CD4-positive, alpha-beta T cell treated with Interleukin-17A for 1 hour (primary cell): ENCODE data around the gene SLC25A4.
A peak's percentile ranks its signal among the peaks of the same experiment; 100 is the strongest.

ENCODE experiments used
- DNase-seq: peaks from one replicate; pipeline ENCODE4 v3.0.0-alpha.2; 2020

SLC25A4 gene

DNA sequence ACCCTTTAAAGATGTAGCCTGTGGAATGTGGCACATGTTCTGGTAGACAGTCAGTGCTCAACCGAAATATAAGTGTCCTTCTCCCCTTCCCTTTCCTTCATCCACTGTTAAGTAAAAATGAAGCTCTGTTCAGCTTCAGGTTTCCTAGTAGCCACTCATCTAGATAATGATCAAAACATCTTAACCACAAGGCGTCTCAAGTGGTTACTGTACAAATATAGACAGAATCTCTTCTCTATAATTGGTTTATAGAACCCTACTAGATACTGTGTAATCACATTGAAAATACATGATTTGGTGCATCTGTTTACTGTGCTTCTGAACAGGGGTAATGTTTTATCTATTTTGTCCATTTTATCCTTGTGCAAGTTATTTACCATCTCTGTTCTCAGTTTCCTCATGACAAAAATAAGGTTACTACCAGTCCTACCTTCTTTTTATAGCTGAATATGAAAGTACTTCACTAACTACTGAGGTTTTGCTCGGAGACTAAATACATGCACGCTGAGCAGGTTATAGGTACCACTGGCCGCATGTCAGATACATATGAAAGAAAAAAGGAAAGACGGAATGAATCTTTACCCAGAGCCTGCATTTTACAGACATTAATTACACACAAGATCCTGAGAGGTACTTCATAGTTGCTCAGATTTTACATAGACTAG lies 20.3 kb upstream of the SLC25A4 start:
- no peak for DNase-seq

DNA sequence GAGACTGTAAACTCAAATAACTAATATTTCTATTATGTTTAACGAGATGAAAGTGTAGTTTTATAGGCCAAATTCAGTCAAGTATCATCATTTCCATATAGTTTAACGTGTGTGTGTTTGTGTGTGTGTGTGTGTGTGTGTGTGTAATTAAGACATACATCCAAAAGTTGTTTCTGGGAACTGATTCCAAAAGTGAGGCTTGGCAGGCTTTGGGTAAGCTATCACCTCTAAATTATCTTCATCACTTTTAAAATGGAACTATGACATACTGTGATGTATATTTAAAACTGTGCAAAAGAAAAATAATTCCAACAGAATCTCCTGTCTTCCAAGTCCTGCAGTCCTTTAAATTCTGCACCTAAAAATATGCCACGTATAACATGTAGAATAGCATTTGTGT lies 19.1 kb upstream of the SLC25A4 start:
- no peak for DNase-seq

GRCh38 chr4:185127021-185127925 lies 15.8 kb upstream of the SLC25A4 start:
- no peak for DNase-seq

- DNase-seq = peak; percentile 21
Observed at GRCh38 chr4:185128272-185129119, 14.6 kb upstream of the SLC25A4 start.

DNA sequence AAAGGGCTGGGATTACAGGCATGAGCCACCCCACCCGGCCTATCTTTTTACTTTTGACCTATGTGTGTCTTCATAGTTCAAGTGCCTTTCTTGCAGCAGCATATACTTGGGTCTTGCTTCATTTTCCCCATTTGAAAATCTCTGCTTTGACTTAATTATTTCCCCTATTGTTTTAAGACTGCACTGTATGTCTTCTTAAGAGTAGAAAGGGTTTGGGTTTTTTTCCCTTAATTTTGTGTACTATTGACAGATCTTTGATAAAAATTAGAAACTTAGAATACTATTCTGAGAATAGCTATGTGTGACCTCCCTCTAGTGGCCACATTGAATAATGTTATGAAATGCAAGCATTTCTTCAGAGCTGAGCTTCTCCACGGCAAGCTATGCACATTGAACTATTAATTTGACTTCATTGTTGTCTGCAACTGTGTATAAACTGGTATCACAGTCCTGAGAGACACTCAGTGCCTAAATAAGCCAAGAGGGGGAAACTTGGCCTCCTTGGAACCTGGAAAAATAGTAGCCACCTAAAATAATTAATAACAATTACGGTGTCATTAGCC lies 8.7 kb upstream of the SLC25A4 start:
- DNase-seq = peak; percentile 65

GRCh38 chr4:185137233-185137925 lies 5.7 kb upstream of the SLC25A4 start:
- no peak for DNase-seq

GRCh38 chr4:185138161-185138560 lies 4.9 kb upstream of the SLC25A4 start:
- no peak for DNase-seq

- no peak for DNase-seq
Observed at GRCh38 chr4:185139736-185140135, 3.3 kb upstream of the SLC25A4 start.

GRCh38 chr4:185141777-185142176 lies 1.3 kb upstream of the SLC25A4 start:
- no peak for DNase-seq

- peak; percentile 14 for DNase-seq
Observed at GRCh38 chr4:185142564-185142911, 528 bp upstream of the SLC25A4 start.

GRCh38 chr4:185143601-185143969 lies 519 bp downstream of the SLC25A4 start:
- peak; percentile 22 for DNase-seq

DNA sequence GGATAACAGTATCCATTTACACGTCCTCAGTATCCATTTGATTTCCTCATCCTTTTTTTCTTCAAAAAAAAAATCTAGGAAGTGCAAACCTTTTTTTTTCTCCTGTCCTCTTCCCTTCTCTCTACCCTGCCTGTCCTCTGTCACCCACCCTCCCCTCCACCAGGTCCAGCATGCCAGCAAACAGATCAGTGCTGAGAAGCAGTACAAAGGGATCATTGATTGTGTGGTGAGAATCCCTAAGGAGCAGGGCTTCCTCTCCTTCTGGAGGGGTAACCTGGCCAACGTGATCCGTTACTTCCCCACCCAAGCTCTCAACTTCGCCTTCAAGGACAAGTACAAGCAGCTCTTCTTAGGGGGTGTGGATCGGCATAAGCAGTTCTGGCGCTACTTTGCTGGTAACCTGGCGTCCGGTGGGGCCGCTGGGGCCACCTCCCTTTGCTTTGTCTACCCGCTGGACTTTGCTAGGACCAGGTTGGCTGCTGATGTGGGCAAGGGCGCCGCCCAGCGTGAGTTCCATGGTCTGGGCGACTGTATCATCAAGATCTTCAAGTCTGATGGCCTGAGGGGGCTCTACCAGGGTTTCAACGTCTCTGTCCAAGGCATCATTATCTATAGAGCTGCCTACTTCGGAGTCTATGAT lies 1.7 kb downstream of the SLC25A4 start:
- DNase-seq = no peak

GRCh38 chr4:185145572-185145971 lies 2.5 kb downstream of the SLC25A4 start:
- no peak for DNase-seq

DNA sequence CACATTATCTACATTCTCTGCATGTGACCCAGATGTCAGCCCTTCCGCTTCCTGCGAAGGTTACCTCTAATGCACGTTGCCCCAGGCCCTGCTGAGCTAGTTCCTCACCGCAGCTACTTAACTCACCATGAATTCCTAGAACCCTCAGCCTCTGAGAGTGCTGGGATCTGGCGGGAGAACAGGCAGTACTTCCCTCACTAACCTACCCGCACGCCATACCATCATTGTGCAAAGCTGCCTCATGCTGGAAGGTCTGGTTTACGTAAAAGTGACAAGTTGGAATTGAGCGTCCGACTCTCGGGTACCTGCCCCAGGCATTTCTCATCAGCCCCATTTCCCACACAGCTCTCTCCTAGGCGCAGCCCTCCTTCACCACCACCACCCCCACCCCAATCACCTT lies 6.3 kb downstream of the SLC25A4 start:
- no peak for DNase-seq

- no peak for DNase-seq
Observed at GRCh38 chr4:185151296-185151695, 8.2 kb downstream of the SLC25A4 start.

- peak; percentile 64 for DNase-seq
Observed at GRCh38 chr4:185165605-185166063, 22.6 kb downstream of the SLC25A4 start.

DNA sequence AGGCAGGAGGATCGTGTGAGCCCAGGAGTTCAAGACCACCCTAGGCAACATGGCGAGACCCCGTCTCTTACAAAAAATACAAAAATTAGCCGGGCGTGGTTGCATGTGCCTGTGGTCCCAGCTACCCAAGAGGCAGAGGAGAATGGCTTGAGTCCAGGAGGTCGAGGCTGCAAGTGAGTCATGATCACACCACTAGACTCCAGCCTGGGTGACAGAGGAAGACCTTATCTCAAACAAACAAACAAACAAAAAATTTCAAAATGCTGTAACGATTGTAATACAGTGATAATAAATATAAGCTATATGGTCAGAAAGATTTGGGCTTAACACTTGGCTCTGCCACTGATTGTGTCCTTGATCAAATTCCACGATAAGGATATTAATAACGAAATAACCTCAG lies 24.2 kb downstream of the SLC25A4 start:
- DNase-seq = no peak

- no peak for DNase-seq
Observed at GRCh38 chr4:185171373-185172071, 28.5 kb downstream of the SLC25A4 start.

DNA sequence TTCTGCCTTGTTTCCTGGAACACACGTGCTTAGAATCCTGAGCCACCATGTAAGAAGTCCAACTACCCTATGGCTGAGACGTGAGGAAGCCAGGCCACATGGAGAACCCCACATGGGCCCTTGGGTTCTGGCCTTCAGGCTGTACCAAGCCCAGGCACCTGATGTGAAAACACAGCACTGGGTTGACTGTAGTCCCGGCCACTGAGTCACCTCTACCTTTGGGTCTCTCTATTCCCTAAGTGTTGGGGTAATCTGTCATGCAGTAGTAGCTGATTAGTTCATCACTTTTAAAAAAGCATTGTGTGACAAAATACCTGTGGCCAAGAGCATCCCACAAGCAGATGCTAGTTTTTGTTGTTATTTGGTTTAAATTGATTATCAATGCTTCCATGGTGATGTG lies 36.4 kb downstream of the SLC25A4 start:
- DNase-seq = no peak

- no peak for DNase-seq
Observed at GRCh38 chr4:185182239-185182638, 39.2 kb downstream of the SLC25A4 start.

GRCh38 chr4:185183622-185184281 lies 40.7 kb downstream of the SLC25A4 start:
- DNase-seq = peak; percentile 85
